ENCODE measurements around the gene ACOXL. TPM values are rescaled to one million over a fixed set of nuclear protein-coding genes. Genes with fewer than 3 reads are reported as not detected.

ACOXL gene
- total and polyA plus RNA-seq, 3 experiments from 2014 or later: 0.27 TPM; not detected in 2

DNA sequence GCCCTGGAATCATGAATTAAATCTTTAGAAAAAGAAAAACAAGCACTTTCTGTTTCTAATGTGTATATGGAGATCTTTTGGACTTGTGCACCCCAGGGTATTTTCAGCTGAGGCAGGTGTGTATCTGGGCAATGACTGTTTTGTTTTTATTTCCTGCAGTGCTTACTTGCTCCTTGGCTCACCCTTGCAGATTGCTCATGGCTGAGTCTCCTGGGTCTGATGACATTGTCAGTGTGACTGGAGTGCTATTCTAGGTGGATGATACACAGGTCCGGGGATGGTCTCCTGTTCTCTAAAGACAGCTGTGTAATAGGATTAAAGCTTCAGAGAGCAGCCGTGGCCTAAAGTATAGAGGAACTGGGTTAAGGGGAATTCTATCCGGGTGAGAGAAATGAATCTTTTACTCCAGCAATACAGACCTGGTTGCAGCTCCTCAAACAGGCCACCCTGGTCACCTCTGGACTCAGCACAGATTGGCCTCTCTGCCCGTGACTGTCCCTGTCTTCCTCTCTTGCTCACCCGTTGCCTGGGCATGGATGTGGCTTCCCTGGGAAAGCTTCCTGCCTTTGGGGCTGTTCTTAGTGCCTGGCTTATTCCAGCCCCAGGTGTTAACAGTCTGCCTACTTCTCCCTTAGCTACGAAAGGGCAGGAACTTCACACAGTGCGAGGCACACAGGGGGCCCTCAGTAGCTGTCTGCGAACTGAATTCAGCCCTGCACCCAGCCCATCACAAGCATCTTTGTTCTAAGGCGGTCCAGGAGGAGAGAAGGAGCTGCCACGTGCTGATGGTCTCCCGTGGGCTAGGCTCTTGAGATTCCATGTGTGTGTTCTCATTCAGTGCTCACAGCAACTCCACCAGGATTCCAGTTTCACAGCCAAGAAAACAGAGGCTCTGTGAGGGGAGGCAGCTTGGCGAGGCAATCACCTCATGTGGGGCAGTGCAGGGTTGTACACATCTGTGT is 84.3 kb downstream of the ACOXL start:
- Histone ChIP-seq H3K27me3 (ENCODE audit: insufficient read depth, low read length, poor library complexity, severe bottlenecking) (no peaks in the 10 kb centered on the region), H3K27ac (ENCODE audit: low read depth, low read length) (no peak overlapping the region), H3K4me1 (ENCODE audit: insufficient read depth, low read length) (peaks cover 4% of the 10 kb centered on the region), H3K4me3 (ENCODE audit: low read length) (no peak overlapping the region), H3K9me3 (ENCODE audit: low read length) (no peaks in the 10 kb centered on the region), H3K36me3 (ENCODE audit: insufficient read depth, low read length) (no peaks in the 10 kb centered on the region)
- CTCF ChIA-PET: no interaction called here
- no peak overlapping the region for H3K27ac Mint-ChIP-seq
- POLR2A ChIA-PET: no interaction called here
- peaks cover 3 to 18% of the 10 kb centered on the region in 2 donors for H3K27me3 Mint-ChIP-seq
- DNase-seq: no peak
- no peaks in the 10 kb centered on the region for H3K9me3 Mint-ChIP-seq
- no peak overlapping the region for H3K4me3 Mint-ChIP-seq
- H3K36me3 Mint-ChIP-seq: no peaks in the 10 kb centered on the region
- peaks cover 14 to 24% (median 18%) of the 10 kb centered on the region in 3 donors for H3K4me1 Mint-ChIP-seq

DNA sequence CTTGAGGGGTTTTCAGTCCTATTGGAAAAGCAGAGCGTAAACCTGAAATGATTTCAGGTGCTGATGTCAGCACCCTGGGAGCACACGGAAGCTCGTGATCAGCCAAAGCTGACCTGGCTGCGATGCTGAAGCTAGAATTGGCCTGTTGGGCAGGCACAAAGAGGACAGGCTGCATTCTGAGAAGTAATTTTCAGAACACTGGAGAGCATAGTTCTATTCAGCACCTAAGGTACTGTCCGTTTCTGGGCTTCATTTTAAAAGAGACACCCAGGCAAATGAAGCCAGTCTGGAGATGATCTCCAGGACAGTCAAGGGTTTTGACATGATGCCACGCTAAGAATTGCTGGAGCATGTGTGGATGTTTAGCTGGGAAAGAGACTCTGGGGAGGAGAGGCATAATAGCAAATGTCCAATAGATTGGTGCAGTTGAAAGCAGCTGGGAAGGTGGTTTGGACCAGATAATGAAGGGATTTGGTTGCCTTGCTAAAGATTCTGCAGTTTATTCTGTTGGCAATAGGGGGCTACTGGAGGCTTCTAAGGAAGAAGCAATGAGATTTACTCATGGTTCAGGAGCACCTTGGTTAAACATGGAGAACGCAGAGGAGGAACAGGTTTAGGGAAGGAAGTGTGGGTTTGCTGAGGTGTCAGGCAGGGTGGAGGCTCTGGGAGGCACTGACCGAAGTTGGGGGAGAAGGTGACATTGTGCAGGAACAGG is 86.6 kb downstream of the ACOXL start:
- POLR2A ChIA-PET: no interaction called here

DNA sequence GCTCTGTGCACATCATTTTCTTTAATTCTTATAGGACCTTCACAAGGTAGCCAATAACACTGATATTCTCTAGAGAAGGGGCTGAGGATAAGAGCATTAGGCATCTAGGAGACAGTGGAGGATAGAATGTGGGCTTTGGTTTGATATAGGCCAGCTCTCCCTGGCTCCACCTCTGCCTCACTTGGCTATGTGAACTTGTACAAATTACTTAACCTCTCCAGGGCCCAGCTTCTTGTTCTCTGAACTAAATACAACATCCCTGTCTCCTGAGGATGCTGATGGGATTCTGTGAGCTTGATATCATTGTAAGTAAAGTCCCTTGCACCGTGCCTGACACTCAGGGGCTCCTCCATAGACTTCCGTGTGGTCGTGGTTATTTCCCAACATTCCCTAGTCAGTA is 87.3 kb downstream of the ACOXL start:
- Mint-ChIP-seq H3K36me3 (peaks cover 0 to 13% (median 1%) of the 10 kb centered on the region in 3 donors), H3K4me1 (peaks cover 10 to 20% (median 16%) of the 10 kb centered on the region in 3 donors), H3K27me3 (peaks cover 3 to 22% of the 10 kb centered on the region in 2 donors), H3K27ac (peak overlapping the region in 2 of 8 donors; percentile 53 to 66), H3K9me3 (peaks cover 5 to 12% (median 9%) of the 10 kb centered on the region in 5 donors), H3K4me3 (no peak overlapping the region)
- Histone ChIP-seq H3K27ac (ENCODE audit: low read depth, low read length) (no peak overlapping the region), H3K27me3 (ENCODE audit: insufficient read depth, low read length, poor library complexity, severe bottlenecking) (no peaks in the 10 kb centered on the region), H3K4me1 (ENCODE audit: insufficient read depth, low read length) (no peaks in the 10 kb centered on the region), H3K36me3 (ENCODE audit: insufficient read depth, low read length) (no peaks in the 10 kb centered on the region), H3K9me3 (ENCODE audit: low read length) (peaks cover 4% of the 10 kb centered on the region), H3K4me3 (ENCODE audit: low read length) (no peak overlapping the region)
- ChIA-PET CTCF (no interaction called here), POLR2A (no interaction called here)
- DNase-seq: no peak

More for the DNA sequence above, 86.6 kb downstream of the ACOXL start:
- H3K9me3 ChIP-seq (ENCODE audit: low read length): no peaks in the 10 kb centered on the region
- H3K36me3 ChIP-seq (ENCODE audit: insufficient read depth, low read length): no peaks in the 10 kb centered on the region
- no peak overlapping the region for H3K4me3 Mint-ChIP-seq
- H3K4me3 ChIP-seq (ENCODE audit: low read length): no peak overlapping the region
- no peaks in the 10 kb centered on the region for H3K4me1 ChIP-seq (ENCODE audit: insufficient read depth, low read length)
- H3K9me3 Mint-ChIP-seq: peaks cover 4 to 5% (median 4%) of the 10 kb centered on the region in 5 donors
- H3K27ac Mint-ChIP-seq: peak overlapping the region in 2 of 8 donors; percentile 8 to 39
- CTCF ChIA-PET: no interaction called here
- DNase-seq: no peak
- H3K4me1 Mint-ChIP-seq: peaks cover 10 to 20% (median 16%) of the 10 kb centered on the region in 3 donors
- peaks cover 3 to 22% of the 10 kb centered on the region in 2 donors for H3K27me3 Mint-ChIP-seq
- H3K27ac ChIP-seq (ENCODE audit: low read depth, low read length): no peak overlapping the region
- H3K36me3 Mint-ChIP-seq: peaks cover 0 to 6% (median 1%) of the 10 kb centered on the region in 3 donors
- no peaks in the 10 kb centered on the region for H3K27me3 ChIP-seq (ENCODE audit: insufficient read depth, low read length, poor library complexity, severe bottlenecking)

DNA sequence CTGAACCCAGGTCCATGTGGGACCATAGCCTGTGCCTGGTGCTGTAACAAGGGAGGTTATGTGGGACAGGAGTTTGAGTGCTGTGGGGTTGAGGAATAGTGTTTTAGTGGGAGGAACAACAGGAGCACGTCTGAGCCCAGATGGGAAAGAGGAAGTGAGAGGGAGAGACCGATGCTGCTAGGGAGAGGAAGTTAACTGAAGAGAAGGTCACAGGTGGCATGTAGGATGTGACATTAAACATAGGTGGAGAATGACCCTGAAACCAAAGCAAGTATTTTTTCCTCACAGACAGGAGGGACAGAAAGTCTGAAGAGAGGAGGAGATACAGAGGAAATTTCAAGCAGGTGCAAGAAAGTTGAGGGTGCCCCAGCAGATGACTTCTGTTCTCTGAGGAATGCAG is 87.8 kb downstream of the ACOXL start:
- Histone ChIP-seq H3K27me3 (ENCODE audit: insufficient read depth, low read length, poor library complexity, severe bottlenecking) (no peaks in the 10 kb centered on the region), H3K27ac (ENCODE audit: low read depth, low read length) (no peak overlapping the region), H3K9me3 (ENCODE audit: low read length) (peaks cover 4% of the 10 kb centered on the region), H3K4me3 (ENCODE audit: low read length) (no peak overlapping the region), H3K4me1 (ENCODE audit: insufficient read depth, low read length) (no peaks in the 10 kb centered on the region), H3K36me3 (ENCODE audit: insufficient read depth, low read length) (no peaks in the 10 kb centered on the region)
- ChIA-PET CTCF (no interaction called here), POLR2A (no interaction called here)
- DNase-seq: no peak
- peaks cover 5 to 14% (median 9%) of the 10 kb centered on the region in 5 donors for H3K9me3 Mint-ChIP-seq
- H3K4me3 Mint-ChIP-seq: peak overlapping the region in 2 of 7 donors; percentile 24 to 58
- peaks cover 10 to 20% (median 16%) of the 10 kb centered on the region in 3 donors for H3K4me1 Mint-ChIP-seq
- peak overlapping the region in 4 of 8 donors; percentile 52 to 77 (median 60) for H3K27ac Mint-ChIP-seq
- peaks cover 3 to 22% of the 10 kb centered on the region in 2 donors for H3K27me3 Mint-ChIP-seq
- H3K36me3 Mint-ChIP-seq: peaks cover 0 to 16% (median 1%) of the 10 kb centered on the region in 3 donors

DNA sequence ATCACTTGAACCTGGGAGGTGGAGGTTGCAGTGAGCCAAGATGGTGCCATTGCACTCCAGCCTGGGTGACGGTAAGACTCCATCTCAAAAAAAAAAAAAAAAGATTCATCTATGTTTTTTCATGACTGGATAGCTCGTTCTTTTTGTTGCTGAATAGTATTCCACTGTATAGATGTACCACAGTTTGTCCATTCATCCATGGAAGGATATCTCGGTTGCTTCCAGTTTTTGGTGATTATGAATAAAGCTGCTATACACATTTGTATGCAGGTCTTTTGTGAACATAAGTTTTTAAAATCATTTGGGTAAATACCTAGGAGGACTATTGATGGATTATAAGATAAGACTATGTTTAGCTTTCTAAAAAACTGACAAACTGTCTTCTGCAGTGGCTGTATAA is 90.8 kb downstream of the ACOXL start:
- Histone ChIP-seq H3K27ac (ENCODE audit: low read depth, low read length) (no peak overlapping the region), H3K4me1 (ENCODE audit: insufficient read depth, low read length) (peaks cover 14% of the 10 kb centered on the region), H3K36me3 (ENCODE audit: insufficient read depth, low read length) (no peaks in the 10 kb centered on the region), H3K4me3 (ENCODE audit: low read length) (no peak overlapping the region), H3K27me3 (ENCODE audit: insufficient read depth, low read length, poor library complexity, severe bottlenecking) (no peaks in the 10 kb centered on the region), H3K9me3 (ENCODE audit: low read length) (peaks cover 4% of the 10 kb centered on the region)
- Mint-ChIP-seq H3K4me1 (peaks cover 27 to 34% (median 29%) of the 10 kb centered on the region in 3 donors), H3K36me3 (peaks cover 1 to 19% (median 2%) of the 10 kb centered on the region in 3 donors), H3K27me3 (peaks cover 8 to 22% of the 10 kb centered on the region in 2 donors), H3K4me3 (no peak overlapping the region), H3K27ac (no peak overlapping the region), H3K9me3 (peaks cover 5 to 16% (median 9%) of the 10 kb centered on the region in 5 donors)
- POLR2A ChIA-PET: no interaction called here
- CTCF ChIA-PET: interaction anchor here (1.1 kb wide), 1 partner anchor 11 kb away, joined by 6 read pairs; no protein-coding TSS in a partner anchor
- DNase-seq: no peak

DNA sequence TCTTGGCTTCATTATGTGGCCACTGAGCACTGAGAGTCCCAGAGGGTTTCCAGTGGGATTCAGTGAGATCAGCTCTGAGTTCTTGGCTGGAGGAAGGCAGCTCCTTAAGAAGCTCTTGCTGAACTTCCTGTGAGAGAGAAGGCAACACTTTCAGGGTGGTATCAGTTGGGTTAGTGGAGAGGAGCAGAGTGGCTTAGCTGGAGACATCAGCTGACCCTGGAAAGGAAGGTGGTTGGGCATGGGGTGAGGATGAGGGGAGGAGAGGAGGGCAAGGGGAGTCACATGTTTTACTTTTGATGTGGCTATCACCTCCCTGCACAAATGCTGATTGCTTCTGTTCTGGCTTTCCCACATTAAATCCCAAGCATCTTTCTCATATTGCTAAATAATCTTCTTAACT is 95.1 kb downstream of the ACOXL start:
- H3K27ac Mint-ChIP-seq: peak overlapping the region in 6 of 8 donors; percentile 5 to 82 (median 31)
- H3K4me1 ChIP-seq (ENCODE audit: insufficient read depth, low read length): peaks cover 14% of the 10 kb centered on the region
- peaks cover 1 to 19% (median 2%) of the 10 kb centered on the region in 3 donors for H3K36me3 Mint-ChIP-seq
- POLR2A ChIA-PET: interaction anchor here (0.6 kb wide), 1 partner anchor 1097 kb away, joined by 3 read pairs; no protein-coding TSS in a partner anchor
- DNase-seq: no peak
- H3K4me1 Mint-ChIP-seq: peaks cover 16 to 25% (median 21%) of the 10 kb centered on the region in 3 donors
- CTCF ChIA-PET: interaction anchor here (3.5 kb wide), 1 partner anchor 16 kb away, joined by 10 read pairs; no protein-coding TSS in a partner anchor
- H3K27me3 Mint-ChIP-seq: peaks cover 5 to 12% of the 10 kb centered on the region in 2 donors
- no peaks in the 10 kb centered on the region for H3K27me3 ChIP-seq (ENCODE audit: insufficient read depth, low read length, poor library complexity, severe bottlenecking)
- H3K27ac ChIP-seq (ENCODE audit: low read depth, low read length): no peak overlapping the region
- peaks cover 5 to 16% (median 9%) of the 10 kb centered on the region in 5 donors for H3K9me3 Mint-ChIP-seq
- peaks cover 4% of the 10 kb centered on the region for H3K9me3 ChIP-seq (ENCODE audit: low read length)
- H3K4me3 Mint-ChIP-seq: peak overlapping the region in 4 of 7 donors; percentile 32 to 65 (median 54)
- no peaks in the 10 kb centered on the region for H3K36me3 ChIP-seq (ENCODE audit: insufficient read depth, low read length)
- no peak overlapping the region for H3K4me3 ChIP-seq (ENCODE audit: low read length)

DNA sequence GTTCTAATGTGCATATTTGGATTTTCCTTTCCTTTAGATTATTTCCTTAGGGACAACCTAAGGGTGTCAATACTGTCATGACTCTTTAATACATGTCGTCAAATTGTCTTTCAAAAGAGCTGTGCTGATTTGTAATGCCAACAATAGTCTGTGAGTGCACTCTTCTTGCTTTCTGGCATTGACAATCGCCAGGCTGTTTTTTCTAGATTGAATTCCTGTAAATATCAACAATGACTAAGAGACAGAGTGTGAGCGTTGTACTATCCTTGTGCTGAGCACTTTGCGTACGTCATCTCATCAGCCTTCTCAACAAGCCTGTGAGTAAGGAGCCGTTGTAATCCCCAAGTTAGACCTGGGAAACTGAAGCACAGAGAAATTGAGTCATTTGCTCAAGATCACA is 96.0 kb downstream of the ACOXL start:
- peaks cover 5 to 16% (median 9%) of the 10 kb centered on the region in 5 donors for H3K9me3 Mint-ChIP-seq
- CTCF ChIA-PET: interaction anchor here (3.5 kb wide), 1 partner anchor 16 kb away, joined by 10 read pairs; no protein-coding TSS in a partner anchor
- H3K4me3 Mint-ChIP-seq: no peak overlapping the region
- Histone ChIP-seq H3K27ac (ENCODE audit: low read depth, low read length) (no peak overlapping the region), H3K4me3 (ENCODE audit: low read length) (no peak overlapping the region), H3K9me3 (ENCODE audit: low read length) (peaks cover 4% of the 10 kb centered on the region), H3K27me3 (ENCODE audit: insufficient read depth, low read length, poor library complexity, severe bottlenecking) (no peaks in the 10 kb centered on the region), H3K4me1 (ENCODE audit: insufficient read depth, low read length) (peaks cover 14% of the 10 kb centered on the region), H3K36me3 (ENCODE audit: insufficient read depth, low read length) (no peaks in the 10 kb centered on the region)
- DNase-seq: no peak
- H3K27ac Mint-ChIP-seq: no peak overlapping the region
- peaks cover 0 to 19% (median 2%) of the 10 kb centered on the region in 3 donors for H3K36me3 Mint-ChIP-seq
- peaks cover 5 to 12% of the 10 kb centered on the region in 2 donors for H3K27me3 Mint-ChIP-seq
- peaks cover 16 to 25% (median 21%) of the 10 kb centered on the region in 3 donors for H3K4me1 Mint-ChIP-seq
- POLR2A ChIA-PET: no interaction called here

Data from CD8-positive, alpha-beta memory T cell (primary cell).